Ishikawa (cell line): ENCODE measurements around the gene METTL15.

Experiments used
- CEBPB ChIP-seq: IDR thresholded peaks from 2 replicates; pipeline ENCODE4 v1.6.1; 2012
- CREB1 ChIP-seq: IDR thresholded peaks from 2 replicates; pipeline ENCODE4 v1.6.1; 2012; ENCODE audit warnings: low read depth
- EGR1 ChIP-seq: IDR thresholded peaks from 2 replicates; pipeline ENCODE4 v1.6.1; 2012
- EP300 ChIP-seq: IDR thresholded peaks from 2 replicates; pipeline ENCODE4 v1.6.1; 2012; ENCODE audit warnings: borderline replicate concordance
- FOXM1 ChIP-seq: IDR thresholded peaks from 2 replicates; pipeline ENCODE4 v1.6.1; 2012; ENCODE audit warnings: low read depth, borderline replicate concordance
- NFIC ChIP-seq: IDR thresholded peaks from 2 replicates; pipeline ENCODE4 v1.6.1; 2012
- TAF1 ChIP-seq: IDR thresholded peaks from 2 replicates; pipeline ENCODE4 v1.6.1; 2012; ENCODE audit warnings: low read depth, mild to moderate bottlenecking
- TCF12 ChIP-seq: IDR thresholded peaks from 2 replicates; pipeline ENCODE4 v1.6.1; 2012; ENCODE audit warnings: low read depth
- TEAD4 ChIP-seq: IDR thresholded peaks from 2 replicates; pipeline ENCODE4 v1.6.1; 2012
- YY1 ChIP-seq: IDR thresholded peaks from 2 replicates; pipeline ENCODE4 v1.6.1; 2012; ENCODE audit warnings: low read depth
- ZBTB7A ChIP-seq: IDR thresholded peaks from 2 replicates; pipeline ENCODE4 v1.6.1; 2012; ENCODE audit warnings: low read depth
- TF ChIP-seq, protein P1 (sequence below): IDR thresholded peaks from 2 replicates; pipeline ENCODE4 v1.6.1; 2012; ENCODE audit warnings: low read depth, mild to moderate bottlenecking
- TF ChIP-seq, protein P2 (sequence below): IDR thresholded peaks from 2 replicates; pipeline ENCODE4 v1.6.1; 2012
- TF ChIP-seq, protein P3 (sequence below): IDR thresholded peaks from 2 replicates; pipeline ENCODE4 v1.6.1; 2012

The METTL15 gene

DNA sequence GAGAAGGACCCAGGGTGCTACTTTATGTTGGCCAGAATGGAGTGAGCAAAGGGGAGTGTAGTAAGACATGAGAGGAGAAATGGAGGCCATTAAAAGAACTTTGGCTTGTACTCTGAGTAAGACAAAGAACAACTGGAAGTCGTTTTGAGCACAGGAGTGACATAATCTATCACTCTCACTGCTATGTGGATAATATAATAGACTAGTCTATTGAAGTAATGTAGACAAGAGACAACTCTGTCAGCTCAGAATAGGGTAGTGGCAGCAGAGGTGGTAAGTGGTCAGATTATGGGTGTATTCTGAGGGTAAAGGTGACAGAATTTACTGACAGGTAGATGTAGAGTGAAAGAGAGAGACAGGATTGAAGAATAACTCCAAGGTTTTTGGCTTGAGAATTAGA is 8.5 kb upstream of the METTL15 start:
- TF ChIP-seq TEAD4: no peak

DNA sequence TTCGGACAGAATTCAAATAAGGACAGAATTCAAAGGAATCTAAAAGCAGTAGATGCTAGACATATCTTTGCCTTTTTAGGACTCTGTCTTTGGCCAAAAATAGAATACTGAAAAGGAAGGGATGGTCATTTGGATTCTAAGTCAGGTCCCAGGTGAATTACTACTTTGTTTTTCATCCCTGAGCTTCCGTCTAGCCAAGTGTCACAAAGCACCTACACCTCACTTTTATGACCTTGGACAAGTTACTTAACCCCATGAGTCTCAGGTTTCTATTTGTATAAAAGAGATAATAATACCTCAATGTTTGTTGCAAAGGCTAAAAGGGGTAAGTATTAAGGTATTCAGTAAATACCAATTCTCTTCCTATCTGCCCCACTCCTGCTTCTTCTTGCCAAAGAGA is 7.5 kb upstream of the METTL15 start:
- TF ChIP-seq NFIC (no peak), TCF12 (no peak), TEAD4 (no peak), TAF1 (no peak), YY1 (no peak), CREB1 (no peak), FOXM1 (no peak)
- TF ChIP-seq, protein P1, sequence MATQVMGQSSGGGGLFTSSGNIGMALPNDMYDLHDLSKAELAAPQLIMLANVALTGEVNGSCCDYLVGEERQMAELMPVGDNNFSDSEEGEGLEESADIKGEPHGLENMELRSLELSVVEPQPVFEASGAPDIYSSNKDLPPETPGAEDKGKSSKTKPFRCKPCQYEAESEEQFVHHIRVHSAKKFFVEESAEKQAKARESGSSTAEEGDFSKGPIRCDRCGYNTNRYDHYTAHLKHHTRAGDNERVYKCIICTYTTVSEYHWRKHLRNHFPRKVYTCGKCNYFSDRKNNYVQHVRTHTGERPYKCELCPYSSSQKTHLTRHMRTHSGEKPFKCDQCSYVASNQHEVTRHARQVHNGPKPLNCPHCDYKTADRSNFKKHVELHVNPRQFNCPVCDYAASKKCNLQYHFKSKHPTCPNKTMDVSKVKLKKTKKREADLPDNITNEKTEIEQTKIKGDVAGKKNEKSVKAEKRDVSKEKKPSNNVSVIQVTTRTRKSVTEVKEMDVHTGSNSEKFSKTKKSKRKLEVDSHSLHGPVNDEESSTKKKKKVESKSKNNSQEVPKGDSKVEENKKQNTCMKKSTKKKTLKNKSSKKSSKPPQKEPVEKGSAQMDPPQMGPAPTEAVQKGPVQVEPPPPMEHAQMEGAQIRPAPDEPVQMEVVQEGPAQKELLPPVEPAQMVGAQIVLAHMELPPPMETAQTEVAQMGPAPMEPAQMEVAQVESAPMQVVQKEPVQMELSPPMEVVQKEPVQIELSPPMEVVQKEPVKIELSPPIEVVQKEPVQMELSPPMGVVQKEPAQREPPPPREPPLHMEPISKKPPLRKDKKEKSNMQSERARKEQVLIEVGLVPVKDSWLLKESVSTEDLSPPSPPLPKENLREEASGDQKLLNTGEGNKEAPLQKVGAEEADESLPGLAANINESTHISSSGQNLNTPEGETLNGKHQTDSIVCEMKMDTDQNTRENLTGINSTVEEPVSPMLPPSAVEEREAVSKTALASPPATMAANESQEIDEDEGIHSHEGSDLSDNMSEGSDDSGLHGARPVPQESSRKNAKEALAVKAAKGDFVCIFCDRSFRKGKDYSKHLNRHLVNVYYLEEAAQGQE: no peak

DNA sequence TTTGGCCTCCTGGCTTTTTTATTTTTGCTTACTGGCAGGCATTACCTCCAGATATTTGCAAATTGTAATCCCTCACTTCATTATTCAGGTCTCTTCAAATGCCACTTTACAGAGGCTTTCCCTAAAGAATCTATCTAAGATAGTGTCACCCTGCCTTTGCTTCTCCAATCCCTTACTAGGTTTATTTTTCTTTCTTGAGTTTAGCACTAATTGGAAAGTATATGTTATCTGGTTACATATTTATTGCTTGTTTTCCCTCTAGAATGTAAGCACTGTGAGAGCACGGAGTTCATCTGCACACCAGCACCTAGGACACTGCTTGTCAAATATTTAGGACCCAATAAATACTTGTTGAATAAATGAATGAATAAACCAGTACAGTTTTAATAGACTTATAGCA is 3.8 kb upstream of the METTL15 start:
- TF ChIP-seq TCF12 (no peak), ZBTB7A (no peak), EGR1 (no peak), NFIC (no peak), CREB1 (no peak), FOXM1 (no peak), YY1 (no peak)
- TF ChIP-seq, protein P2, sequence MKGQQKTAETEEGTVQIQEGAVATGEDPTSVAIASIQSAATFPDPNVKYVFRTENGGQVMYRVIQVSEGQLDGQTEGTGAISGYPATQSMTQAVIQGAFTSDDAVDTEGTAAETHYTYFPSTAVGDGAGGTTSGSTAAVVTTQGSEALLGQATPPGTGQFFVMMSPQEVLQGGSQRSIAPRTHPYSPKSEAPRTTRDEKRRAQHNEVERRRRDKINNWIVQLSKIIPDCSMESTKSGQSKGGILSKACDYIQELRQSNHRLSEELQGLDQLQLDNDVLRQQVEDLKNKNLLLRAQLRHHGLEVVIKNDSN: no peak
- TF ChIP-seq, protein P3, sequence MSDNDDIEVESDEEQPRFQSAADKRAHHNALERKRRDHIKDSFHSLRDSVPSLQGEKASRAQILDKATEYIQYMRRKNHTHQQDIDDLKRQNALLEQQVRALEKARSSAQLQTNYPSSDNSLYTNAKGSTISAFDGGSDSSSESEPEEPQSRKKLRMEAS: no peak

DNA sequence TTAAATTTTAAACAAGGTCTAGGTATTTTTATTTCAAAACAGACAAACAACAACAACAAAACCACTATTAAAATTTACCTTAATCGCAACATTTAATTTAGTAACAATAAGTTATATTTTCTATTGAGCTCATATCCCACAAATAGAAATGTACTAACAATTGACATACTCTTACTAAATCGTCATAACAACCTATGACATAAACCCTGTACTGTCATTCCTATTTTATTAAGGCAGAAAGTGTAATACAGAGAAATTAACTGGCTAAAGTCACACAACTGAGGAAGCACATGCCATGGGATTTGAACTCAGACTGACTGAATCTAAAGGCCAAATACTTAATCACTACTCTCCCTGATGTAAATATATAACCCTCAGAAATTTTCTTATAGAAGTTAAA is 3.2 kb upstream of the METTL15 start:
- TF ChIP-seq CEBPB: no peak
- no peak for TF ChIP-seq CREB1
- no peak for TF ChIP-seq EGR1
- TF ChIP-seq, protein P2: no peak
- TF ChIP-seq ZBTB7A: no peak
- no peak for TF ChIP-seq TCF12
- no peak for TF ChIP-seq YY1
- no peak for TF ChIP-seq NFIC
- no peak for TF ChIP-seq TEAD4
- no peak for TF ChIP-seq FOXM1

DNA sequence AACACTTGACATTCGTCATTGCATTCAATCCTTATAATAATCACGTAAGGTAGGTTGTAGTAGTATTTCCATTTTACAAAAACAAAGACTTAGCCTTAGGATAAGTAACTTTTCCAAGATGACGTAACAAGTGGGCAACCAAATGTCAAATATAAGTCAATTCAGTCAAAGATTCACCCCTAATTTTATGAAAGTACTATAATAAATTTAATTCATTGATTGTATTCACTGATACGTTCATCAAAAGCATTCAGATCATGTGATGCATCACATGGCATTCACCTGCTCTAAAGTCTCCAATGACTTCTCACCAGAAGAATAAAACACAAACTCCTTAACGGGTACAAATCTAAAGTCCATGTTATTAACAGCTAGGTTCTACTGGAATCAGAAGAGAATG is 2.3 kb upstream of the METTL15 start:
- no peak for TF ChIP-seq YY1
- TF ChIP-seq EP300: no peak
- TF ChIP-seq CREB1: no peak
- TF ChIP-seq, protein P2: peak; percentile 44
- TF ChIP-seq ZBTB7A: no peak

DNA sequence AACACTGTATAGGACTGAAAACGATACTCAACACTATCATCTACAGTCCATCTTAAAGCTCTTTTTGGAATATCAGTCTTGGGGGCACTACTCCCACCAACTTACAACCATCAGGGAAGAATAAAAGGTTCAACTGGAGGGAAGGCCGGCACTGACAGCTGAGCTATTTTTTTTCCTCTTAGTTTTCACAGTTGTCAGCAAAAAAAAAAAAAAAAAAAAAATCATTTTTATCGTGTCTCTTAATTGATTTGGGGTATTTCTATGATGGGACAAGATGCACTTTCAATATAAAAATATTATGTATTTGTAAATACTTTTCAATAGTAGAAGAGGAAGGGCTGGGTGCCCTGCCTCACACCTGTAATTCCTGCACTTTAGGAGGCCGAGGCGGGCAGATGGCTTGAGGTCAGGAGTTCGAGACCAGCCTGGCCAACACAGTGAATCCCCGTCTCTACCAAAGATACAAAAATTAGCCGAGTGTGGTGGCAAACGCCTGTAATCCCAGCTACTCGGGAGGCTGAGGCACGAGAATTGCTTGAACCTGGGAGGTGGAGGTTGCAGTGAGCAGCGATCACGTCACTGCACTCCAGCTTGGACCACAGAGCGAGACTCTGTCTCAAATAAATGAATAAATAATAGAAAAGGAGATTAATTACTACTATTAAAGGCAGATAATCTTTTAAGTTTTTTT is 1.7 kb upstream of the METTL15 start:
- TF ChIP-seq, protein P1: no peak
- TF ChIP-seq EP300: no peak
- TF ChIP-seq YY1: no peak

DNA sequence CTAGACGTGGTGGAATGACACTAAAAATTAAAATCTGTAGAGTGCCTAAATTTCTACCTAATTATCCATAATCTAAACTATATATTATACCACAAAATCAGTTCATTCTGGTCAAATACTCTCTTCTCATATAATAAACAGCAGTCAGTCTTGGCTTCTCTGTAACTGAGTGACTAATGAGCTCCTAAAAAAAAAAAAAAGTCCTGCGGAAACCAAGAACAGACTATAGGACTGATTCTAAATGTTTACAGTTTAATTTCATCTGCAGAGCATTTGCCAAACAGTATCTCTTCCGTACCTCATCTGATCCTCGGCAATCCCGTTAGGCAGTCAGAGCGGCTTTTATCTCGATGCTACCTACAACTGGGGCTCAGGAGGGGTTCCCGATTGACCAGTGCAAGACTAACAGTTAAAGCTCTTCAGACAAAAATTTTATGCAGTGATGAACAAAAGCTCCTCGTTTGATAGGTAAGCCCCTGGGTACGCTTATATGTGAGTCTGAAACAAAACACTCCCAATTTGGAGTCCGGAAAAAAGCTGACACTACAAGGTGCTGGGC is 918 bp upstream of the METTL15 start:
- no peak for TF ChIP-seq CEBPB
- TF ChIP-seq TCF12: no peak
- TF ChIP-seq TAF1: no peak; the same call in 1 of the 2 replicates
- TF ChIP-seq, protein P3: no peak
